KMS-11 (cell line): ENCODE results near the gene AKTIP.
"Not testable (repeated sequence)": the region's sequence is repeated elsewhere in the genome, so short reads cannot be mapped to it uniquely, and the experiment has no call there.

Experiments
- H2AFZ ChIP-seq: fragments of 200-600 bp; sonication (generic); 2 replicates; pipeline ENCODE4 v1.6.1; 2016; ENCODE audit warnings: antibody characterized with exemption, mixed run types, low read depth
- H3K27ac ChIP-seq: fragments of 200-600 bp; sonication (generic); 2 replicates; pipeline ENCODE4 v1.6.1; 2016; ENCODE audit warnings: mild to moderate bottlenecking, mixed run types
- H3K27me3 ChIP-seq: fragments of 200-600 bp; sonication (generic); 2 replicates; pipeline ENCODE4 v1.6.1; 2017; ENCODE audit warnings: mild to moderate bottlenecking, low read depth, mixed run types, moderate library complexity; ENCODE audit not compliant: insufficient read depth
- H3K36me3 ChIP-seq: fragments of 200-600 bp; sonication (generic); 2 replicates; pipeline ENCODE4 v1.6.1; 2017; ENCODE audit warnings: mild to moderate bottlenecking, mixed run types; ENCODE audit not compliant: insufficient read depth
- H3K4me1 ChIP-seq: fragments of 200-600 bp; sonication (generic); 2 replicates; pipeline ENCODE4 v1.6.1; 2016; ENCODE audit warnings: mild to moderate bottlenecking, low read depth, mixed run types; ENCODE audit not compliant: poor library complexity, severe bottlenecking
- H3K4me2 ChIP-seq: fragments of 200-600 bp; sonication (generic); 2 replicates; pipeline ENCODE4 v1.7.0; 2016; ENCODE audit warnings: mild to moderate bottlenecking, mixed run types
- H3K4me3 ChIP-seq: fragments of 200-600 bp; sonication (generic); IDR thresholded peaks from 2 replicates; pipeline ENCODE4 v1.6.1; 2017; ENCODE audit warnings: low read depth, low read length, mixed read lengths; ENCODE audit not compliant: insufficient read depth
- H3K79me2 ChIP-seq: fragments of 200-600 bp; sonication (generic); 2 replicates; pipeline ENCODE4 v1.6.1; 2016; ENCODE audit warnings: low read depth, mixed run types; ENCODE audit not compliant: insufficient read depth
- H3K9ac ChIP-seq: fragments of 200-600 bp; sonication (generic); 2 replicates; pipeline ENCODE4 v1.6.1; 2016; ENCODE audit warnings: mild to moderate bottlenecking, mixed run types
- H4K20me1 ChIP-seq: fragments of 200-600 bp; sonication (generic); 2 replicates; pipeline ENCODE4 v1.6.1; 2016; ENCODE audit warnings: mild to moderate bottlenecking, mixed run types; ENCODE audit not compliant: insufficient read depth
- CTCF ChIP-seq: fragments of 200-600 bp; sonication (generic); conservative IDR thresholded peaks from 2 replicates; pipeline ENCODE4 v1.6.1; 2017; ENCODE audit warnings: low read depth, mild to moderate bottlenecking, antibody characterized with exemption, low read length, moderate library complexity, mixed read lengths

Gene AKTIP

GRCh38 chr16:53542283-53542682 lies 39.3 kb upstream of the AKTIP start:
- no peaks in the 10 kb centered on the region for H3K36me3 ChIP-seq
- H3K4me1 ChIP-seq: no peaks in the 10 kb centered on the region
- no peaks in the 10 kb centered on the region for H4K20me1 ChIP-seq
- no peak overlapping the region for H3K4me3 ChIP-seq
- H2AFZ ChIP-seq: no peak overlapping the region
- H3K9ac ChIP-seq: no peak overlapping the region
- H3K4me2 ChIP-seq: no peak overlapping the region
- no peaks in the 10 kb centered on the region for H3K79me2 ChIP-seq
- no peaks in the 10 kb centered on the region for H3K27me3 ChIP-seq
- TF ChIP-seq CTCF: no peak
- H3K27ac ChIP-seq: no peak overlapping the region

- Histone ChIP-seq H2AFZ (no peak overlapping the region), H3K4me2 (no peak overlapping the region), H3K4me1 (no peaks in the 10 kb centered on the region), H3K79me2 (no peaks in the 10 kb centered on the region), H3K9ac (no peak overlapping the region), H3K27ac (no peak overlapping the region), H3K4me3 (no peak overlapping the region), H3K36me3 (no peaks in the 10 kb centered on the region), H4K20me1 (no peaks in the 10 kb centered on the region), H3K27me3 (no peaks in the 10 kb centered on the region)
- no peak for TF ChIP-seq CTCF
These were observed 38.3 kb upstream of the AKTIP start for GRCh38 chr16:53541326-53541725.

GRCh38 chr16:53539759-53540718 lies 37.0 kb upstream of the AKTIP start:
- not testable (repeated sequence) for H4K20me1 ChIP-seq, H2AFZ ChIP-seq, H3K27me3 ChIP-seq, H3K4me3 ChIP-seq, H3K36me3 ChIP-seq, H3K4me2 ChIP-seq, H3K9ac ChIP-seq, H3K4me1 ChIP-seq, H3K79me2 ChIP-seq, H3K27ac ChIP-seq

DNA sequence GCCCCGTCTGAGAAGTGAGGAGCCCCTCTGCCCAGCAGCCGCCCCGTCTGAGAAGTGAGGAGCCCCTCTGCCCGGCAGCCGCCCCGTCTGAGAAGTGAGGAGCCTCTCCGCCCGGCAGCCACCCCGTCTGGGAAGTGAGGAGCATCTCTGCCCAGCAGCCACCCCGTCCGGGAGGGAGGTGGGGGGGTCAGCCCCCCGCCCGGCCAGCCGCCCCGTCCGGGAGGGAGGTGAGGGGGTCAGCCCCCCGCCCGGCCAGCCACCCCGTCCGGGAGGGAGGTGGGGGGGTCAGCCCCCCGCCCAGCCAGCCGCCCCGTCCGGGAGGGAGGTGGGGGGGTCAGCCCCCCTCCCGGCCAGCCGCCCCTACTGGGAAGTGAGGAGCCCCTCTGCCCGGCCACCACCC lies 36.3 kb upstream of the AKTIP start:
- H4K20me1 ChIP-seq, H3K4me2 ChIP-seq, H2AFZ ChIP-seq, H3K4me1 ChIP-seq, H3K4me3 ChIP-seq, H3K27ac ChIP-seq, H3K27me3 ChIP-seq, H3K36me3 ChIP-seq, H3K79me2 ChIP-seq, H3K9ac ChIP-seq: not testable (repeated sequence)

- Histone ChIP-seq H3K4me3 (no peak overlapping the region), H3K36me3 (no peaks in the 10 kb centered on the region), H4K20me1 (no peaks in the 10 kb centered on the region), H3K27ac (no peak overlapping the region), H3K4me1 (no peaks in the 10 kb centered on the region), H3K27me3 (no peaks in the 10 kb centered on the region), H3K79me2 (no peaks in the 10 kb centered on the region), H3K9ac (no peak overlapping the region), H2AFZ (no peak overlapping the region), H3K4me2 (no peak overlapping the region)
- TF ChIP-seq CTCF: no peak
These were observed 34.6 kb upstream of the AKTIP start for GRCh38 chr16:53537626-53538025.
